GM19468 (cell line): ENCODE data around the gene KIAA1217.

Source experiments
- ATAC-seq: cut with Tn5 transposase; IDR thresholded peaks from one replicate; pipeline ENCODE4 v1.9.1; 2021; ENCODE audit warnings: mild to moderate bottlenecking, moderate library complexity, moderate number of reproducible peaks; ENCODE audit not compliant: unreplicated experiment; ENCODE audit errors: extremely low read depth

The KIAA1217 gene

GRCh38 chr10:24518981-24519597 is 310.2 kb downstream of the KIAA1217 start:
- no peak for ATAC-seq

DNA sequence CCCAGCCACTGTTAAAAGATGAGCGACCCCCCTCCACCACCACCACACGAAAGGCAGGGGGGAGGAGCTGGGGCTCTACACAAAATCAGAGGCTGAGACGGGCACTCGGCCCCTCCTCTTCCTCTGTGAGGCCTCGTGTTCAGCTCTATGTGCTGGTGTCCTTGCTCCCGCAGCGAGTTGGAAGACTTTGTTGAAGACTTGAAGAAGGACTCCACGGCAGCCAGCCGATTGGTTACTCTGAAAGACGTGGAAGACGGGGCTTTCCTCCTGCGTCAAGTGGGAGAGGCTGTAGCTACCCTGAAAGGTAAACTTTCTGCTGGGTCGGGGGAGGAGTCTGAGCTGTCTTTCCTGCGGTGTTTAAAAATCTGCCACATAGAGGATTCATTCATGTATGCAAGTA is 311.0 kb downstream of the KIAA1217 start:
- ATAC-seq = no peak

- no peak for ATAC-seq
Observed at GRCh38 chr10:24524314-24524713, 315.4 kb downstream of the KIAA1217 start.

DNA sequence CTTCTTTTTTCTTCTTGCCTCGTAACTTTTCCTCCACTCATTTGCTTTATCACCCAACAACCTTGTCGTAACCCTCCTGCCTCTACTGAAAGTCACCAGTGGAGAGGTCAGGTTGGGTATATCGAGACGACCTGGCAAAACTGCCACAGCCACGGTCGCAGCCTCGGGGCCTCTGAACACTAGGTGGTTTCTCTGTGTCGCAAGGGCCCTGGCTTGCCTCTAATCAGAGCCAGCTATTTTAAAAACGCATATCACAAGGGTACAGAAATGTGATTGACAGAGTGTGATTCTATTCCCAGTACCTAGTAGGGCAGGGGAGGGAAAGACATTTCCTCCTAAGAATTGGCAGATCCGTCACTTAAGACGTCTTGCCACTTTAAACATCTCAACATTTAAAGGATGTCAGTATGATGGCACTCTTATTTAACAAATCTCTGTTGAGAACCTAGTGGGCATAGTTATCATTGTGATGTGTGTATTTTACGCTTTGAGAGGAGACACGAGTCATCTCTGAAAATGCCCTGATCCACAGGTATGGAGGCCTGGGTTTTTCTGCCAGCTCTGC is 317.2 kb downstream of the KIAA1217 start:
- no peak for ATAC-seq

- no peak for ATAC-seq
Observed at GRCh38 chr10:24528946-24529345, 320.0 kb downstream of the KIAA1217 start.

DNA sequence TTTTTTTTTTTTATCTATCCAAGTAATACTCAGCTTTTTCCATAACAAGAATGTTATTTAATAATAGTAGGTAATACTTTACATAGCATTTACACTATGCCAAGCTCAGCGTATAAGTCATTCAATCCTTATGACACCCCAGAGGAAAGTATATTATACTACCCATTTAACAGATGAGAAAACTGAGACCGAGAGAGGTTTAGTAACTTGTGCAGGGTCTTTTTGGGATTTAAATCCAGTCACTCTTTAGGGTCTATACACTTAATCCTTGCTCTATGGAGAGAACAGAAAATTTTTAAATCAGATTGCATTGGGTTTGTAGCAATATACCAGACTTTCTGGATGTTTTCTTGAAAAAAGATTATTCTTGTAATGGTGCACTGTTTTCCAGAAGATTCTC is 322.5 kb downstream of the KIAA1217 start:
- ATAC-seq = no peak

DNA sequence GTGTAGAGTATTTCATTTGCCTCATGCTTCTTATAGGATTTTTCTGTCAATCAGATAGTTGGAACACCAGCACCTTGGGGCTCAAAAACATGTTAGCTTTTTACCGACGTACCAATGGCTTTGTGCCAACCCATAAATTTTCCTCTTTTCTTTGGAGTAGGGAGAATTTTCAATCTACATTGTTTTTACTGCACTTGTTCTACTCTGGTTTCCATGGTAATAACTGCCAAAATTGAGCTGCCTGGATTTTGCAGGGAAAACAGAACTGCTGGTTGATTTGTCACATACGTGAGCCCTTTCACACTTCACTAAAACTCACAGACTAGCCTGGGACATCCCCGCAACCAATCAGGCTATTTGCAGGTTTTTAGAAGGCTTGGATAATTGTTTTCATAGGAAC is 325.0 kb downstream of the KIAA1217 start:
- ATAC-seq = no peak

- no peak for ATAC-seq
Observed at GRCh38 chr10:24536636-24537035, 327.7 kb downstream of the KIAA1217 start.

DNA sequence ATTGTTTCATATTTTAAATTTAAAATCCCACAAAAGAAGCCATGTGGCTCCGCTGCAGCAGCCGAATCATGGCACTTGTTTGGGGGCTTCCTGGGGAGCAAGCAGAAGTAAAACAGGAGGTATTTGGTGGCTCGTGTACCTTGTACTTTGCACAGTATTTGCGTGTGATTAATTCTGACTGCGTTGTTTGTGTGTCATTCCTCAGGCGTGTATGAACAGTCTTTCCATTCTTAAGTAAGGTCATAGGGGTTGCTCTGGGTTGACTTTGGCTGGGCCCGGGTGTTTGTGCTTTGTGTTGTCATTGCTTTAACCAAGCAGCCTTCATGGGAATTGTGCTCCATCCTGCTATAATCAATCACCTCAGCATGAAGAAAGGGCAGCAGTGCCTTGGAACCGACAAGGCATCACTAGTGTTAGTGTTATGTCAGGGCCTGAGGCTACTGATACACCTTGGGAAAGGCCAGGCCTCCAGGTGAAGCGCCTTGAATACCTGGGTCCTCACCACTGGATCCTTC is 332.4 kb downstream of the KIAA1217 start:
- ATAC-seq = no peak

GRCh38 chr10:24542314-24543270 is 333.7 kb downstream of the KIAA1217 start:
- ATAC-seq = no peak

DNA sequence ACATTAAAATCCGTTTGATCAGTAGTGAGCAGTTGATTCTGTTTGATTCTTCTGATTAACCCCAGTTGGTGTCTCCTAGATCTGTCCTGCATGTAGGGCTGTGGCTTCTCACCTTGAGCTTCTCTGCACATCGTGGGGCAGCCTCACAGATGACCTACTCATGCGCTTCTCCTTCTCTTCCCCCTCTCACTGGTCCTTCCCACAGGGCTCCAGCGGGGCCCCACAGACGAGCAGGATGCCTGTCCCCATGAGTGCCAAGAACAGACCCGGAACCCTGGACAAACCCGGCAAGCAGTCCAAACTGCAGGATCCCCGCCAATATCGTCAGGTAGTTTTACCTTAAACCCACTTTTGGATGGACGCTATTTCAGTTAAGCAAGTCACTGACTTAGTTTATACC is 335.8 kb downstream of the KIAA1217 start:
- no peak for ATAC-seq

- ATAC-seq = no peak
Observed at GRCh38 chr10:24545585-24545984, 336.6 kb downstream of the KIAA1217 start.

DNA sequence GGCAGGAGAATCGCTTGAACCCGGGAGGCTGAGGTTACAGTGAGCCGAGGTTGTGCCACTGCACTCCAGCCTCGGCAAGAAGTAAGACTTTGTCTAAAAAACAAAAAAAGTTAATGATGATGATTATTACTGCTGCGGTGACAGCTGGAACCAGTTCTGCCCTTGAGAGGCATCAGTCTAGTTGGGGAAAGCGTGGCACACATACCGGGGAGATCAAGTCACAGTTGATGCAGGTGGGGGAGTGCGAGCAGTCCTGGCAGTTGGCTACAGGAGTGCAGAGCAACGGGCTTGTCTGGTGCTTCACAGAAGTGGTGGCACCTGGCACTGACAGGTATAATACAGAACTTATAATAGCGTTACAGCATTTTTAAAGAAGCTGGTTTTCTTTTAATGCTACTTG is 341.7 kb downstream of the KIAA1217 start:
- no peak for ATAC-seq

DNA sequence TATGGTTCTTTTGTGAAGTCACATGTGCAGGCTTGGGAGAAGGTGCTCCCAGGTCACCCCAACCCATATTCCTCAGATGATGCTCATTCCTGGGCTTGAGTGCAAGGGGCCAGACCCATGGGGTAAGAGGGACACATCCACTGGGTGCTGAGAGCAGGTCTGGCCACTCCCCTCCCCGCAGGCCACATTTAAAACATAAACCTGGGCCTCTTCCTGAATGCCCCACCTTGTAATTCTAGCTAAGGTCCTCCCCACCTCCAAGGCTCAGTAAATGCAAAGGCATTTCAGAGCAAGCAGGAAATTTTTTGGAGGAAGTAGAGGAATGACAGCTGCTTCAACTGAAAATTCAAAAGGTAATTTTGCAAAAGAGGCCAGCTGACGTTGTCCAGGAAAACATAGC is 342.2 kb downstream of the KIAA1217 start:
- ATAC-seq = no peak

GRCh38 chr10:24552346-24553016 is 343.5 kb downstream of the KIAA1217 start:
- ATAC-seq = peak; percentile 42

- ATAC-seq = no peak
Observed at GRCh38 chr10:24553051-24553612, 344.2 kb downstream of the KIAA1217 start.

GRCh38 chr10:24554036-24554435 is 345.1 kb downstream of the KIAA1217 start:
- no peak for ATAC-seq

DNA sequence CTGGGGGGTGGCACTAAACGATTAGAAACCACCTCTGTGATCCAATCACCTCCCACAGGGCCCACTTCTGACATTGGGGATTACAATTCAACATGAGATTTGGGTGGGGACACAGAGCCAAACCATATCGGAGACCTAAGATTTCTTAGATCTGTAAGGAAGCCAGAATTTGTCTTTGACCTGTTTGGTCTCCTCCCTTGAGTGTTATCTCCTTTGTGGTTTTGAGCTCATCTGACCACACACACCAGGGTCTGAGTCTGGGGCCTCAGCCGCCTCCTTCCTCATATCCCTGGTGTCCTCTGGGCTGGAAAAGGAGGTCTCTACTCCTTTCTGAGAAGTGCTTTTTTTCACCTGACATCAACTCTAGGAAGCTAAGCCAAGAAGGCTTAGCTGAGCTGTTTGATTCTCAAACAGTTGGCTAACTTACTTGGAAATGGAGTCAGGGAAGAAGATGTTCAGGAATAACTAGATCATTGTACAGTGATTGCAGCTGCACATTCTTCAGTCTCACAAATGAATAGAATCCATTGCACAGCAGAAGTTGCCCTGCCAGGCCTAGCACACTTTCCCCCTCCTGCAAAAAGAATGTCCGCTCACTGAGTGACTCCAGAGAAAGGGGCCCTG is 347.3 kb downstream of the KIAA1217 start:
- no peak for ATAC-seq
